Choroid plexus epithelial cell (primary cell): Measurements from ENCODE around the gene C3orf18.
A peak's percentile ranks its signal among the peaks of the same experiment; 100 is the strongest.

Source experiments
- DNase-seq: peaks from one replicate; pipeline ENCODE4 v3.0.0-alpha.2; 2010; ENCODE audit warnings: low read depth
- H3K4me3 ChIP-seq: 2 replicates; pipeline ENCODE4 v1.5.1; 2011; ENCODE audit warnings: low read depth, mild to moderate bottlenecking, control low read depth, low read length, moderate library complexity
- TF ChIP-seq, protein P1 (sequence below): conservative IDR thresholded peaks from 2 replicates; pipeline ENCODE4 v1.5.1; 2011; ENCODE audit warnings: low read depth, mild to moderate bottlenecking, control low read depth, inconsistent platforms, low read length, moderate library complexity

Gene C3orf18

GRCh38 chr3:50550079-50550736 lies 17.3 kb downstream of the C3orf18 start:
- peak; percentile 59 for DNase-seq
- no peak overlapping the region for H3K4me3 ChIP-seq
- TF ChIP-seq, protein P1, sequence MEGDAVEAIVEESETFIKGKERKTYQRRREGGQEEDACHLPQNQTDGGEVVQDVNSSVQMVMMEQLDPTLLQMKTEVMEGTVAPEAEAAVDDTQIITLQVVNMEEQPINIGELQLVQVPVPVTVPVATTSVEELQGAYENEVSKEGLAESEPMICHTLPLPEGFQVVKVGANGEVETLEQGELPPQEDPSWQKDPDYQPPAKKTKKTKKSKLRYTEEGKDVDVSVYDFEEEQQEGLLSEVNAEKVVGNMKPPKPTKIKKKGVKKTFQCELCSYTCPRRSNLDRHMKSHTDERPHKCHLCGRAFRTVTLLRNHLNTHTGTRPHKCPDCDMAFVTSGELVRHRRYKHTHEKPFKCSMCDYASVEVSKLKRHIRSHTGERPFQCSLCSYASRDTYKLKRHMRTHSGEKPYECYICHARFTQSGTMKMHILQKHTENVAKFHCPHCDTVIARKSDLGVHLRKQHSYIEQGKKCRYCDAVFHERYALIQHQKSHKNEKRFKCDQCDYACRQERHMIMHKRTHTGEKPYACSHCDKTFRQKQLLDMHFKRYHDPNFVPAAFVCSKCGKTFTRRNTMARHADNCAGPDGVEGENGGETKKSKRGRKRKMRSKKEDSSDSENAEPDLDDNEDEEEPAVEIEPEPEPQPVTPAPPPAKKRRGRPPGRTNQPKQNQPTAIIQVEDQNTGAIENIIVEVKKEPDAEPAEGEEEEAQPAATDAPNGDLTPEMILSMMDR: peak; percentile 82

- no peak overlapping the region for H3K4me3 ChIP-seq
- TF ChIP-seq, protein P1: no peak
- no peak for DNase-seq
These were observed 18.3 kb downstream of the C3orf18 start for GRCh38 chr3:50549226-50549625.

- DNase-seq: no peak
- TF ChIP-seq, protein P1: no peak
- no peak overlapping the region for H3K4me3 ChIP-seq
These were observed 21.8 kb downstream of the C3orf18 start for GRCh38 chr3:50545781-50546180.

DNA sequence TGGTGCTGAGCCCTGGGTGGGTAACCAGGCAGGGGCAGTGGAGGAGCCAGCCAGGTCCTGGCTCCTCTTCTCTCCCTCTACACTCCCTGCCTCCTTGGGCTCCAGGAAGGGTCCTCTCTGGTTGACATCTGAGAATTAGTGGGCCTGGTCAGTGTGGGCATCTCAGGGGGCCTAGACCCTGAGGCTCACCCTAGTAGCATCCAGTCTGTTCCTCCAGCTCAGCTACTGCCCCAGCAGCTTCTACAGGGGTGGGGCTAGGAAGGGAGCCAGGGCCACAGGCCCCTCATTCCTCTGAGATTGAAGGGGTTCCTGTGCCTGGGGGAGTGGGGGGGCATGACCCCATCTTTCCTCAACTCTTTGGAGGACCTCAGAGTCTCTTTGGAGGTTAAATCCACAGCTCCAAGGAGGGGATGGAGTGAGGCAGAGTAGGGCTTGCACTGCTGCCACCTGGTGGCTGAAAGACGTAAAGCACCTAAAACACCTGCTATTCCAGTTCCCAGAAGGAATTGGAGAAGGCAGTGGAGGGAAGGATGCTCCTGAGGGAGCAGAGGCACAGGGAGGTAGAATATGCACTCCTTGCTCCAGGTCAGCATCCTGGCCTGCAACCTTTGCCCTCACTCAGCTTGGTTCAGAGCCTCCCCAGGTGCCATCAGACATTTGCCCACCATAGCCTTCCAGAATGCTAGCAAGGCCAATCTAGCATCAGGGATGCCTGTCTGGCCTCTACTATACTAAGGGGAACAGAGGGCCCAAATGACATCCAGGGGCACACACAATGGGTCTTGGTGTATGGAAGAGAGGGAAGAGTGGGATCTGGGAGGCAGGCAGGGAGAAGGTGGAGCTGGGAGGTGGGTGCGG lies 25.1 kb downstream of the C3orf18 start:
- H3K4me3 ChIP-seq: no peak overlapping the region
- peak; percentile 68 for DNase-seq
- TF ChIP-seq, protein P1: peak; percentile 93

DNA sequence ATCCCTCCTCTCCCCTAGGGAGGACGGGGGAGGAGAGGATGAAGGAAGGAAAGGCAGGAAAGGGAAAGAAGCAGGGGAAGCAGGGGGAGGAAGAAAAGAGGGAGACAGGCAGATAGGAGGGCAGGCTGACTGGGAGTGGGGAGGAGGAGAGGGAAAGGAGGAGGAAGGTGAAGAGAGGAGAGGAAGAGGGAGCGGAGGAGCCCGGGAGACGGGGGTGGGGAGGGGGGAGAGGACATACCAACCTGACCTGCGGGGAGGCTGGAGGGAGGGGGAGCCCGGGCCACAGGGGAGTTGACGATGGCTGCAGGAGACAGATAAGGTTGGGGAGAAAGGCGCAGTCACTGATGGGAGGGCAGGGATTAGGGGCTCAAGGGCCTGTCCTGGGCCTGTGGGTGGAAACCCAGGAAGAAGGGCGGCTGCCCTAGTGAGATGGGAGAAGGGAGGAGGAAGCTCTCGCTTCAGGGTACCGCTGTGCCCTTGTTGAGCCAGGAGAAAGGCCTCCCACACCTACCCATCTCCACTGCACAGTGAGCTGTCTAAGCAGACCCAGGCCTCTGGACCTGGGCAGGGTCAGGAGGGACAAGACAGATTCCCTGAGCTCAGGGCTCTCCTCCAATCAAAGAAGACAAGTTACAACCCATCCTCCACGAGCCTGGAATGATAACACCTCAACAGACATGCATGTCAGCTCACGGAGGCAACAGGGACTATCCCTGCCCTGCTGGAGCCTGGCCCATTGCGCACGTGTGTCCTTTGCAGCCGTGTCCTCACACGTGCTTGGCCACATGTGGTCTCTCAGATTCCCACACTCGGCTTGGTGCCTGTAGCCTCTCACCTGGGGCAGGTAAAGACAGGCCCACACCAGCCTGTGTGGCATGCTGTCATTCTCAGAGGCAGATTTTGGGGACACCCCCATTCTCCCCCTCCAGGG lies 27.9 kb downstream of the C3orf18 start:
- TF ChIP-seq, protein P1: no peak
- DNase-seq: no peak

GRCh38 chr3:50537421-50538129 lies 30.0 kb downstream of the C3orf18 start:
- TF ChIP-seq, protein P1: no peak
- no peak overlapping the region for H3K4me3 ChIP-seq
- no peak for DNase-seq

More for the DNA sequence above, 27.9 kb downstream of the C3orf18 start:
- no peak overlapping the region for H3K4me3 ChIP-seq
